ENCODE results near the gene LAD1. TPM values are rescaled to one million over a fixed set of nuclear protein-coding genes. Genes with fewer than 3 reads are reported as not detected.

LAD1 gene
- polyA plus RNA-seq, 1 donor from 2014 or later = not detected

GRCh38 chr1:201433609-201434008, 34.5 kb upstream of the LAD1 start:
- H3K36me3 ChIP-seq (ENCODE audit: insufficient read depth, low read length) = no peaks in the 10 kb centered on the region
- H3K4me2 ChIP-seq (ENCODE audit: low read length) = no peak overlapping the region
- no peaks in the 10 kb centered on the region for H3K9me3 ChIP-seq (ENCODE audit: low read length)
- H3K79me2 ChIP-seq (replicated peaks; ENCODE audit: insufficient read depth, low read length) = no peaks in the 10 kb centered on the region
- H3K27me3 ChIP-seq (ENCODE audit: insufficient read depth, low read depth, low read length) = no peaks in the 10 kb centered on the region
- no peaks in the 10 kb centered on the region for H3F3A ChIP-seq (ENCODE audit: insufficient read depth, low read length, poor library complexity, severe bottlenecking)
- TF ChIP-seq POLR2AphosphoS5 (IDR thresholded peaks at IDR 0.05) (no peak), TAF1 (IDR thresholded peaks at IDR 0.05; ENCODE audit: low read depth) (no peak), CTCF (IDR thresholded peaks at IDR 0.05; ENCODE audit: poor library complexity, severe bottlenecking) (no peak), EP300 (conservative IDR thresholded peaks at IDR 0.05; ENCODE audit: poor library complexity, severe bottlenecking) (no peak), RAD21 (conservative IDR thresholded peaks at IDR 0.05) (no peak), REST (IDR thresholded peaks at IDR 0.05; ENCODE audit: borderline replicate concordance) (no peak), MXI1 (conservative IDR thresholded peaks at IDR 0.05; ENCODE audit: poor library complexity, severe bottlenecking) (no peak), EZH2 (IDR thresholded peaks at IDR 0.05; ENCODE audit: borderline replicate concordance, insufficient read depth, low read length, poor library complexity, severe bottlenecking) (no peak), SMC3 (conservative IDR thresholded peaks at IDR 0.05; ENCODE audit: poor library complexity) (no peak)
- no peak overlapping the region for H2AFZ ChIP-seq (ENCODE audit: low read depth, low read length)
- H3K9me2 ChIP-seq (ENCODE audit: insufficient read depth, low read length) = no peaks in the 10 kb centered on the region
- H3K9ac ChIP-seq (ENCODE audit: low read length) = no peak overlapping the region
- no peaks in the 10 kb centered on the region for H4K20me1 ChIP-seq (ENCODE audit: insufficient read depth)
- no peak overlapping the region for H3K4me3 ChIP-seq (ENCODE audit: low read length)
- no peak overlapping the region for H3K27ac ChIP-seq (ENCODE audit: low read length)

- no peaks in the 10 kb centered on the region for H3F3A ChIP-seq (ENCODE audit: insufficient read depth, low read length, poor library complexity, severe bottlenecking)
- no peak overlapping the region for H3K4me3 ChIP-seq (ENCODE audit: low read length)
- H3K27me3 ChIP-seq (ENCODE audit: insufficient read depth, low read depth, low read length) = no peaks in the 10 kb centered on the region
- H4K20me1 ChIP-seq (ENCODE audit: insufficient read depth) = no peaks in the 10 kb centered on the region
- H3K9me3 ChIP-seq (ENCODE audit: low read length) = no peaks in the 10 kb centered on the region
- no peaks in the 10 kb centered on the region for H3K79me2 ChIP-seq (replicated peaks; ENCODE audit: insufficient read depth, low read length)
- H3K9me2 ChIP-seq (ENCODE audit: insufficient read depth, low read length) = no peaks in the 10 kb centered on the region
- H3K36me3 ChIP-seq (ENCODE audit: insufficient read depth, low read length) = no peaks in the 10 kb centered on the region
- no peak overlapping the region for H3K27ac ChIP-seq (ENCODE audit: low read length)
- H3K9ac ChIP-seq (ENCODE audit: low read length) = no peak overlapping the region
- no peak overlapping the region for H3K4me2 ChIP-seq (ENCODE audit: low read length)
- H2AFZ ChIP-seq (ENCODE audit: low read depth, low read length) = no peak overlapping the region
- no peak for TF ChIP-seq CTCF (IDR thresholded peaks at IDR 0.05; ENCODE audit: poor library complexity, severe bottlenecking)
- no peak for TF ChIP-seq POLR2AphosphoS5 (IDR thresholded peaks at IDR 0.05)
Observed at GRCh38 chr1:201430776-201431175, 31.7 kb upstream of the LAD1 start.

All from neural cell (in vitro differentiated cells).